GM23338 (cell line): ENCODE measurements around the gene PRMT3. TPM values are rescaled to one million over a fixed set of nuclear protein-coding genes. Genes with fewer than 3 reads are reported as not detected.

ENCODE experiments used
- ATAC-seq: fragments of 200-7000 bp; cut with Tn5 transposase; 3 replicates; pipeline ENCODE4 v1.9.1; 2020
- DNase-seq: peaks from one replicate; pipeline ENCODE4 v3.0.0-alpha.2; 2015; ENCODE audit warnings: low spot score
- H2AFZ ChIP-seq: fragments of 200-600 bp; sonication (generic); 2 replicates; pipeline ENCODE4 v1.8.0; 2016; ENCODE audit warnings: antibody characterized with exemption, mild to moderate bottlenecking, moderate library complexity
- H3F3A ChIP-seq: fragments of 200-600 bp; sonication (generic); replicated peaks from 2 replicates; pipeline ENCODE4 v1.8.0; 2017; ENCODE audit warnings: antibody characterized with exemption, mixed run types, low read depth
- H3K27ac ChIP-seq: fragments of 200-600 bp; sonication (generic); 2 replicates; pipeline ENCODE4 v1.6.1; 2016; ENCODE audit warnings: low read depth
- H3K27me3 ChIP-seq: fragments of 200-600 bp; sonication (generic); 2 replicates; pipeline ENCODE4 v1.8.0; 2016; ENCODE audit warnings: mild to moderate bottlenecking, mixed run types, moderate library complexity; ENCODE audit not compliant: insufficient read depth
- H3K36me3 ChIP-seq: fragments of 200-600 bp; sonication (generic); 2 replicates; pipeline ENCODE4 v1.8.0; 2016; ENCODE audit warnings: mild to moderate bottlenecking; ENCODE audit not compliant: insufficient read depth
- H3K4me1 ChIP-seq: fragments of 200-600 bp; sonication (generic); 2 replicates; pipeline ENCODE4 v1.8.0; 2016; ENCODE audit warnings: mild to moderate bottlenecking, moderate library complexity; ENCODE audit not compliant: insufficient read depth
- H3K4me2 ChIP-seq: fragments of 200-600 bp; sonication (generic); 2 replicates; pipeline ENCODE4 v1.7.1; 2017; ENCODE audit warnings: mixed run types
- H3K4me3 ChIP-seq: fragments of 200-600 bp; sonication (generic); 2 replicates; pipeline ENCODE4 v1.6.1; 2016; ENCODE audit warnings: mixed run types
- H3K79me2 ChIP-seq: fragments of 200-600 bp; sonication (generic); replicated peaks from 2 replicates; pipeline ENCODE4 v1.8.0; 2017; ENCODE audit warnings: mild to moderate bottlenecking; ENCODE audit not compliant: insufficient read depth
- H3K9me2 ChIP-seq: fragments of 200-600 bp; sonication (generic); 2 replicates; pipeline ENCODE4 v1.8.0; 2017; ENCODE audit not compliant: insufficient read depth
- H4K20me1 ChIP-seq: fragments of 200-600 bp; sonication (generic); replicated peaks from 2 replicates; pipeline ENCODE4 v1.8.0; 2017; ENCODE audit warnings: mild to moderate bottlenecking; ENCODE audit not compliant: insufficient read depth
- H3K27ac Mint-ChIP-seq: 2 replicates; pipeline ENCODE4 v1.8.0; 2020; ENCODE audit warnings: inconsistent platforms, mild to moderate bottlenecking, moderate library complexity, mixed read lengths
- H3K27me3 Mint-ChIP-seq: 3 replicates; pipeline ENCODE4 v1.8.0; 2022; ENCODE audit warnings: low read depth, mild to moderate bottlenecking, moderate library complexity, mixed read lengths, inconsistent platforms; ENCODE audit not compliant: insufficient read depth, poor library complexity
- H3K36me3 Mint-ChIP-seq: 3 replicates; pipeline ENCODE4 v1.8.0; 2021; ENCODE audit warnings: low read depth, mild to moderate bottlenecking, inconsistent platforms, moderate library complexity, mixed read lengths
- H3K4me1 Mint-ChIP-seq: 3 replicates; pipeline ENCODE4 v1.8.0; 2020; ENCODE audit warnings: mild to moderate bottlenecking, inconsistent platforms, mixed read lengths
- H3K4me3 Mint-ChIP-seq: 3 replicates; pipeline ENCODE4 v1.8.0; 2021; ENCODE audit warnings: moderate library complexity, mild to moderate bottlenecking, inconsistent platforms, mixed read lengths
- H3K9me3 Mint-ChIP-seq: 3 replicates; pipeline ENCODE4 v1.8.0; 2020; ENCODE audit warnings: moderate library complexity, mild to moderate bottlenecking, inconsistent platforms, mixed read lengths
- CREB1 ChIP-seq: fragments of 250-450 bp; sonication (Bioruptor Pico); IDR thresholded peaks from 2 replicates; pipeline ENCODE4 v1.5.0; 2020; ENCODE audit warnings: low read depth, mild to moderate bottlenecking, moderate library complexity
- CTCF ChIP-seq, 2 experiments: fragments of 200-600 bp in 1 of 2; sonication (generic) in 1 of 2; conservative IDR thresholded peaks; 2 replicates each; pipeline versions ENCODE4 v1.5.1 to v1.6.1; 2016 to 2017; ENCODE audit warnings: antibody characterized with exemption in 2 of 2, low read depth in 2 of 2, mild to moderate bottlenecking in 2 of 2, moderate library complexity in 1 of 2
- ETS1 ChIP-seq: IDR thresholded peaks from 2 replicates; pipeline ENCODE4 v1.6.1; 2016; ENCODE audit warnings: antibody characterized with exemption
- EZH2 ChIP-seq: fragments of 200-600 bp; sonication (generic); IDR thresholded peaks from one replicate; pipeline ENCODE4 v1.8.0; 2017; ENCODE audit warnings: antibody characterized with exemption, mild to moderate bottlenecking, low read depth; ENCODE audit not compliant: unreplicated experiment
- EZH2phosphoT487 ChIP-seq: fragments of 200-600 bp; sonication (generic); IDR thresholded peaks from one replicate; pipeline ENCODE4 v1.8.1; 2018; ENCODE audit warnings: antibody characterized with exemption; ENCODE audit not compliant: unreplicated experiment
- JUNB ChIP-seq: IDR thresholded peaks from one replicate; pipeline ENCODE4 v1.6.1; 2016; ENCODE audit warnings: antibody characterized with exemption; ENCODE audit not compliant: unreplicated experiment
- NANOG ChIP-seq: IDR thresholded peaks from 2 replicates; pipeline ENCODE4 v1.6.1; 2016; ENCODE audit warnings: antibody characterized with exemption, borderline replicate concordance
- POLR2AphosphoS5 ChIP-seq: IDR thresholded peaks from 2 replicates; pipeline ENCODE4 v1.6.1; 2016; ENCODE audit warnings: antibody characterized with exemption, low read depth
- REST ChIP-seq: IDR thresholded peaks from one replicate; pipeline ENCODE4 v1.6.1; 2018; ENCODE audit warnings: antibody characterized with exemption; ENCODE audit not compliant: unreplicated experiment
- STAT1 ChIP-seq: IDR thresholded peaks from one replicate; pipeline ENCODE4 v1.6.1; 2016; ENCODE audit warnings: antibody characterized with exemption; ENCODE audit not compliant: unreplicated experiment
- ZNF114 ChIP-seq: fragments of 250-450 bp; sonication (Bioruptor Pico); IDR thresholded peaks from 2 replicates; pipeline ENCODE4 v1.5.0; 2020; ENCODE audit warnings: mild to moderate bottlenecking, moderate library complexity
- ZNF331 ChIP-seq: fragments of 250-450 bp; sonication (Bioruptor Pico); IDR thresholded peaks from 2 replicates; pipeline ENCODE4 v1.5.0; 2020; ENCODE audit warnings: low read depth, mild to moderate bottlenecking, moderate library complexity
- ZNF462 ChIP-seq: fragments of 250-450 bp; sonication (Bioruptor Pico); IDR thresholded peaks from 2 replicates; pipeline ENCODE4 v1.5.0; 2020; ENCODE audit warnings: mild to moderate bottlenecking, moderate library complexity
- polyA plus RNA-seq: library from polyadenylated mRNA; unstranded; fragments of >200 nt; fragmentation: Nextera tagmentation; extraction: Ambion mirVana; gene quantifications from 2 replicates; pipeline ENCODE4 v1.2.1, GENCODE V29; 2016
- total RNA-seq: library from RNA; depleted of rRNA; stranded (reverse); fragments of >200 nt; shearing (Covaris generic); gene quantifications from 2 replicates; pipeline ENCODE4 v1.2.3, GENCODE V29; 2014

PRMT3 gene
- total and polyA plus RNA-seq, 2 experiments from 2014 or later: 19.0 to 35.0 TPM

GRCh38 chr11:20458905-20459632, 71.6 kb downstream of the PRMT3 start:
- Histone ChIP-seq H3K27me3 (no peaks in the 10 kb centered on the region), H3F3A (no peaks in the 10 kb centered on the region), H3K27ac (no peak overlapping the region), H3K36me3 (no peaks in the 10 kb centered on the region), H3K4me1 (no peaks in the 10 kb centered on the region), H3K9me2 (no peaks in the 10 kb centered on the region), H2AFZ (no peak overlapping the region), H3K79me2 (no peaks in the 10 kb centered on the region), H3K4me3 (no peak overlapping the region), H3K4me2 (no peak overlapping the region), H4K20me1 (no peaks in the 10 kb centered on the region)
- Mint-ChIP-seq H3K4me3 (no peak overlapping the region), H3K27ac (no peak overlapping the region), H3K9me3 (no peaks in the 10 kb centered on the region), H3K4me1 (peaks cover 4% of the 10 kb centered on the region; the same call in 2 of the 3 replicates), H3K27me3 (no peaks in the 10 kb centered on the region), H3K36me3 (no peaks in the 10 kb centered on the region)
- TF ChIP-seq REST (no peak), EZH2 (no peak), CTCF (conservative IDR thresholded peaks at IDR 0.05; ENCODE audit: low read depth in 2 of 2) (no peak), ZNF462 (CRISPR knock-in tag) (no peak), NANOG (no peak), ETS1 (no peak), EZH2phosphoT487 (no peak), ZNF331 (CRISPR knock-in tag) (no peak), POLR2AphosphoS5 (no peak), CREB1 (CRISPR knock-in tag) (no peak), STAT1 (no peak), JUNB (no peak), ZNF114 (CRISPR knock-in tag) (no peak)
- DNase-seq (no peak), ATAC-seq (no peak)
